ENCODE measurements around the gene ANKRD23. TPM values are rescaled to one million over a fixed set of nuclear protein-coding genes. Genes with fewer than 3 reads are reported as not detected.

ANKRD23 gene
- total RNA-seq, 1 donor = 1.8 TPM

DNA sequence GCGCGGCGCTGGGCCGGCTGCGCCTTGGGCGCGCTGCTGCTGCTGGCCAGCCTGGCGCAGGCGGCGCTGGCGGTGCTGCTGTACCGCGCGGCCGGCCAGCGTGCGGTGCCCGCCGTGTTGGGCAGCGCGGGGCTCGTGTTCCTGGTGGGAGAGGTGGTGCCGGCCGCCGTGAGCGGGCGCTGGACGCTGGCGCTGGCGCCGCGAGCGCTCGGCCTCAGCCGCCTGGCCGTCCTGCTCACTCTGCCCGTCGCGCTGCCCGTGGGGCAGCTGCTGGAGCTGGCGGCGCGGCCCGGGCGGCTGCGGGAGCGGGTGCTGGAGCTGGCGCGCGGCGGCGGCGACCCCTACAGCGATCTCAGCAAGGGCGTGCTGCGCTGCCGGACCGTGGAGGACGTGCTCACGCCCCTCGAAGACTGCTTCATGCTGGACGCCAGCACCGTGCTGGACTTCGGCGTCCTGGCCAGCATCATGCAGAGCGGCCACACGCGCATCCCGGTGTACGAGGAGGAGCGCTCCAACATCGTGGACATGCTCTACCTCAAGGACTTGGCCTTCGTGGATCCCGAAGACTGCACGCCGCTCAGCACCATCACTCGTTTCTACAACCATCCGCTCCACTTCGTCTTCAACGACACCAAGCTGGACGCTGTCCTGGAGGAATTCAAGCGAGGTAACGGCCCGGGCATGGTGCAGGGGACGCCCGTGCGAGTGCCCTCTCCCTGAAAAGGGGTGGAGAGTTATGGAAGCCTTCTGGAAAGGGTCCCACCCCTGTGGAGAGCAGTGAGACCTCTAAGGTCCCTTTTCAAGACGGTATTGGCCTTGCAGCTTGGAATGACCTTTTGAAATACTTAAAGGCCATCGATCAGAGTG is 26.8 kb downstream of the ANKRD23 start:
- H3K9me3 ChIP-seq (ENCODE audit: low read depth, low read length) = no peaks in the 10 kb centered on the region
- no peaks in the 10 kb centered on the region for H3K36me3 ChIP-seq (ENCODE audit: insufficient read depth, low read length)

DNA sequence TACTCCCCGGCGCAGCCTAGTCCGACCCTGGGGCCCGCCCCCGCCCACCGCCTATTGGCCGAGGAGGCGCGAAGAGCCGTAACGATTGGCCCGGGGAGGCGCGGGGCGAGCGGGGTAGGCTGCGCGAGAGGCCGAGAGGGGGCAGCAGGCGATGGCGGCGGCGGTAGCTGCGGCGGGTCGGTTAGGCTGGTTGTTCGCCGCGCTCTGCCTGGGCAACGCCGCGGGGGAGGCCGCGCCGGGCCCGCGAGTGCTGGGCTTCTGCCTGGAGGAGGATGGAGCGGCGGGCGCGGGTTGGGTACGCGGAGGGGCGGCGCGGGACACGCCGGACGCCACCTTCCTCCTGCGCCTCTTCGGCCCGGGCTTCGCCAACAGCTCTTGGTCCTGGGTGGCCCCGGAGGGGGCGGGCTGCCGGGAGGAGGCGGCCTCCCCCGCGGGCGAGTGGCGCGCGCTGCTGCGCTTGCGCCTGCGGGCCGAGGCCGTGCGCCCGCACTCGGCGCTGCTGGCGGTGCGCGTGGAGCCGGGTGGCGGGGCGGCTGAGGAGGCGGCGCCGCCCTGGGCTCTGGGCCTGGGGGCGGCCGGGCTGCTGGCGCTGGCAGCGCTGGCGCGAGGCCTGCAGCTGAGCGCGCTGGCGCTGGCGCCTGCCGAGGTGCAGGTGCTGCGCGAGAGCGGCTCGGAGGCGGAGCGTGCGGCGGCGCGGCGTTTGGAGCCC is 27.5 kb downstream of the ANKRD23 start, which contains the start of gene CNNM3:
CNNM3 (plus strand) TSS at position 142 of the 709 bp plus-strand sequence; CDS start at position 152, 10 bp downstream.
- Histone ChIP-seq H3K9me3 (ENCODE audit: low read depth, low read length) (no peaks in the 10 kb centered on the region), H3K4me3 (ENCODE audit: insufficient read depth, low read length) (peak within 1 kb of the TSS; percentile 82), H3K27ac (ENCODE audit: low read depth, low read length) (peak within 1 kb of the TSS; percentile 19), H2AFZ (ENCODE audit: low read length) (peak within 1 kb of the TSS; percentile 93), H3K36me3 (ENCODE audit: insufficient read depth, low read length) (no peaks in the 10 kb centered on the region), H3K4me1 (ENCODE audit: insufficient read depth, low read length) (peaks cover 24% of the 10 kb centered on the region), H3K27me3 (ENCODE audit: insufficient read depth, low read length) (no peaks in the 10 kb centered on the region), H3K79me2 (ENCODE audit: insufficient read depth, low read length) (peaks cover 13% of the 10 kb centered on the region), H3K4me2 (ENCODE audit: insufficient read depth, low read length) (peak within 1 kb of the TSS; percentile 99), H4K20me1 (ENCODE audit: insufficient read depth, low read length) (peaks cover 35% of the 10 kb centered on the region)
- TF ChIP-seq, protein P1, sequence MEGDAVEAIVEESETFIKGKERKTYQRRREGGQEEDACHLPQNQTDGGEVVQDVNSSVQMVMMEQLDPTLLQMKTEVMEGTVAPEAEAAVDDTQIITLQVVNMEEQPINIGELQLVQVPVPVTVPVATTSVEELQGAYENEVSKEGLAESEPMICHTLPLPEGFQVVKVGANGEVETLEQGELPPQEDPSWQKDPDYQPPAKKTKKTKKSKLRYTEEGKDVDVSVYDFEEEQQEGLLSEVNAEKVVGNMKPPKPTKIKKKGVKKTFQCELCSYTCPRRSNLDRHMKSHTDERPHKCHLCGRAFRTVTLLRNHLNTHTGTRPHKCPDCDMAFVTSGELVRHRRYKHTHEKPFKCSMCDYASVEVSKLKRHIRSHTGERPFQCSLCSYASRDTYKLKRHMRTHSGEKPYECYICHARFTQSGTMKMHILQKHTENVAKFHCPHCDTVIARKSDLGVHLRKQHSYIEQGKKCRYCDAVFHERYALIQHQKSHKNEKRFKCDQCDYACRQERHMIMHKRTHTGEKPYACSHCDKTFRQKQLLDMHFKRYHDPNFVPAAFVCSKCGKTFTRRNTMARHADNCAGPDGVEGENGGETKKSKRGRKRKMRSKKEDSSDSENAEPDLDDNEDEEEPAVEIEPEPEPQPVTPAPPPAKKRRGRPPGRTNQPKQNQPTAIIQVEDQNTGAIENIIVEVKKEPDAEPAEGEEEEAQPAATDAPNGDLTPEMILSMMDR (IDR thresholded peaks at IDR 0.05; ENCODE audit: extremely low read depth, low read depth, low read length) = peak; percentile 26
- peak; percentile 100 for DNase-seq (ENCODE audit: insufficient read length, low spot score, missing footprints)

More for the DNA sequence above, 26.8 kb downstream of the ANKRD23 start:
- Histone ChIP-seq H3K27me3 (ENCODE audit: insufficient read depth, low read length) (no peaks in the 10 kb centered on the region), H3K4me3 (ENCODE audit: insufficient read depth, low read length) (peak overlapping the region; percentile 82), H3K79me2 (ENCODE audit: insufficient read depth, low read length) (peaks cover 13% of the 10 kb centered on the region), H3K4me2 (ENCODE audit: insufficient read depth, low read length) (peak overlapping the region; percentile 93), H3K27ac (ENCODE audit: low read depth, low read length) (no peak overlapping the region), H2AFZ (ENCODE audit: low read length) (peak overlapping the region; percentile 47), H3K4me1 (ENCODE audit: insufficient read depth, low read length) (peaks cover 19% of the 10 kb centered on the region), H4K20me1 (ENCODE audit: insufficient read depth, low read length) (peaks cover 38% of the 10 kb centered on the region)
- TF ChIP-seq, protein P1 (IDR thresholded peaks at IDR 0.05; ENCODE audit: extremely low read depth, low read depth, low read length) = no peak
- DNase-seq (ENCODE audit: insufficient read length, low spot score, missing footprints) = no peak

DNA sequence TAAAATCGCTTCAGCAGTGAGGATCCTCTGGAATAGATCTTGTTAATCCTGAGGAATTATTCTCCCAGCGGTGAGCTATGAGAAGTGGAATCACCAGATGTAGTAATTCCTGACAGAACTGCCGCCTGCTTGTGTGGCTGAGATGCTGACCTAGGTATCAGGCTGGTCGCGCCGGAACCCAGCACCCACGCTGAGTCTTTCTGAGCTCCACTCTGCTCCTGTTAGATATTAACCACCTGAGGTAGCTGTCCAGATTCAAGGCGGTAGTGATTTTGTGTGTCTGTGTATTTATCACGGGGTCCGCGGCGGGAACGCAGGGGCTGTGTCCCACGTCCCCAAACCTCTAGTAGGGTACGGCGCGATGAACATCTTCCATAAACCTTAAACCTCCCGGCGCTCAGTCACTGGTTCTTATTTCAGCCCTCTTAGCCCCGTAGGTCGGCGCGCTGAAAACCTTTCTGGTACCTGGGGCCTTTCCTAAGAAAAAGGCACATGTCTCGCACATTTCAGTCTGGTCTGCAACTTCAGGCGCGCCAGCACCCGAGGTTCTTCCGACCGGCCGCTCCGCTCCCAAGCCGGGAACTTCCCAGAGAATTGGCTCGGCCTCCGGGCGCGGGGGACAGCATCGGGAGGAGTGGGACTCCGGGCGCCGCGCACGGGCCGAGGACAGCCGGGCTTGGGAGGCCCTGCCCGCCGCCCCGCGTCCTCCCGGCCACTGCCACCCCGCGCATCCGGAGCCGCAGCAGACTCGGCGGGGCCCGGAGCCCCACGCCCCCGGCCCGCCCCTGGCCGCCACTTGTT is 28.3 kb downstream of the ANKRD23 start:
- Histone ChIP-seq H3K27me3 (ENCODE audit: insufficient read depth, low read length) (no peaks in the 10 kb centered on the region), H2AFZ (ENCODE audit: low read length) (peak overlapping the region; percentile 93), H3K27ac (ENCODE audit: low read depth, low read length) (peak overlapping the region; percentile 19), H3K36me3 (ENCODE audit: insufficient read depth, low read length) (no peaks in the 10 kb centered on the region), H3K79me2 (ENCODE audit: insufficient read depth, low read length) (peaks cover 13% of the 10 kb centered on the region), H3K4me1 (ENCODE audit: insufficient read depth, low read length) (peaks cover 24% of the 10 kb centered on the region), H3K4me3 (ENCODE audit: insufficient read depth, low read length) (peak overlapping the region; percentile 82), H3K9me3 (ENCODE audit: low read depth, low read length) (no peaks in the 10 kb centered on the region), H3K4me2 (ENCODE audit: insufficient read depth, low read length) (peak overlapping the region; percentile 99), H4K20me1 (ENCODE audit: insufficient read depth, low read length) (peaks cover 29% of the 10 kb centered on the region)
- TF ChIP-seq, protein P1 (IDR thresholded peaks at IDR 0.05; ENCODE audit: extremely low read depth, low read depth, low read length) = no peak
- peak; percentile 95 for DNase-seq (ENCODE audit: insufficient read length, low spot score, missing footprints)
